OCI-LY7 (cell line): ENCODE measurements around the gene AGPAT3.

ENCODE experiments used
- EZH2phosphoT487 ChIP-seq: fragments of 200-600 bp; sonication (generic); IDR thresholded peaks from 2 replicates; pipeline ENCODE4 v1.6.1; 2018; ENCODE audit warnings: low read depth, borderline replicate concordance, mild to moderate bottlenecking, mixed run types, antibody characterized with exemption, low read length, moderate library complexity, mixed read lengths
- TF ChIP-seq, protein P1 (sequence below): fragments of 200-600 bp; sonication (generic); conservative IDR thresholded peaks from 2 replicates; pipeline ENCODE4 v1.5.1; 2014; ENCODE audit warnings: mild to moderate bottlenecking, antibody characterized with exemption, low read length, moderate library complexity, mixed read lengths

DNA sequence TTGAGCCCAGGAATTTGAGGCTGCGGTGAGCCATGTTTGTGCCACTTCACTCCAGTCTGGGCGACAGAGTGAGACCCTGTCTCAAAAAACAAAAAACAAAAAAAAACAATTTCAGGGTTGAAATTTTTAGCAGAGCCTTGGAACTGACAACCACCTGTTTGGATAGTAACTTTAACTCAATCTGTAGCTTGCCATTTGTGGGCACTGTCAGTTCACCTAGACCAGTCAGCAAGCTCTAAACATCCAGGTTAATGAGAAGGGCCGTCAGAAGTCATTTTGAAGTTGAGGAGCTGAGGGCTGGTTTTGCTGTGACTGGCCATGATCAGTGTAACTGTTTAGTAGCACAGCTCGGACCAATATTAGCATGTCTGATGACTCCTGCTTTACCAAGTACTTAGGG is 155.5 kb downstream of the AGPAT3 start:
- TF ChIP-seq, protein P1, sequence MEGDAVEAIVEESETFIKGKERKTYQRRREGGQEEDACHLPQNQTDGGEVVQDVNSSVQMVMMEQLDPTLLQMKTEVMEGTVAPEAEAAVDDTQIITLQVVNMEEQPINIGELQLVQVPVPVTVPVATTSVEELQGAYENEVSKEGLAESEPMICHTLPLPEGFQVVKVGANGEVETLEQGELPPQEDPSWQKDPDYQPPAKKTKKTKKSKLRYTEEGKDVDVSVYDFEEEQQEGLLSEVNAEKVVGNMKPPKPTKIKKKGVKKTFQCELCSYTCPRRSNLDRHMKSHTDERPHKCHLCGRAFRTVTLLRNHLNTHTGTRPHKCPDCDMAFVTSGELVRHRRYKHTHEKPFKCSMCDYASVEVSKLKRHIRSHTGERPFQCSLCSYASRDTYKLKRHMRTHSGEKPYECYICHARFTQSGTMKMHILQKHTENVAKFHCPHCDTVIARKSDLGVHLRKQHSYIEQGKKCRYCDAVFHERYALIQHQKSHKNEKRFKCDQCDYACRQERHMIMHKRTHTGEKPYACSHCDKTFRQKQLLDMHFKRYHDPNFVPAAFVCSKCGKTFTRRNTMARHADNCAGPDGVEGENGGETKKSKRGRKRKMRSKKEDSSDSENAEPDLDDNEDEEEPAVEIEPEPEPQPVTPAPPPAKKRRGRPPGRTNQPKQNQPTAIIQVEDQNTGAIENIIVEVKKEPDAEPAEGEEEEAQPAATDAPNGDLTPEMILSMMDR: no peak
- no peak for TF ChIP-seq EZH2phosphoT487
